H7 (cell line): ENCODE results near the gene SPHK1. TPM values are rescaled to one million over a fixed set of nuclear protein-coding genes. Genes with fewer than 3 reads are reported as not detected.

ENCODE experiments used
- DNase-seq: peaks from one replicate; pipeline ENCODE4 v3.0.0; 2012
- H3K27me3 ChIP-seq: 2 replicates; pipeline ENCODE4 v1.6.0; 2011; ENCODE audit warnings: mild to moderate bottlenecking, low read length; ENCODE audit not compliant: control insufficient read depth, insufficient read depth
- H3K36me3 ChIP-seq: replicated peaks from 2 replicates; pipeline ENCODE4 v1.5.1; 2011; ENCODE audit warnings: low read length; ENCODE audit not compliant: control insufficient read depth, insufficient read depth
- H3K4me3 ChIP-seq: 2 replicates; pipeline ENCODE4 v1.5.1; 2011; ENCODE audit warnings: low read depth, mild to moderate bottlenecking, control low read depth, low read length, moderate library complexity; ENCODE audit not compliant: insufficient read depth
- total RNA-seq: library from RNA; depleted of rRNA; stranded (reverse); fragments of >200 nt; shearing (Covaris generic); gene quantifications from 2 replicates; pipeline ENCODE4 v1.2.3, GENCODE V29; 2014

Gene SPHK1
- total RNA-seq, 1 experiment from 2014 or later: 1.9 TPM

DNA sequence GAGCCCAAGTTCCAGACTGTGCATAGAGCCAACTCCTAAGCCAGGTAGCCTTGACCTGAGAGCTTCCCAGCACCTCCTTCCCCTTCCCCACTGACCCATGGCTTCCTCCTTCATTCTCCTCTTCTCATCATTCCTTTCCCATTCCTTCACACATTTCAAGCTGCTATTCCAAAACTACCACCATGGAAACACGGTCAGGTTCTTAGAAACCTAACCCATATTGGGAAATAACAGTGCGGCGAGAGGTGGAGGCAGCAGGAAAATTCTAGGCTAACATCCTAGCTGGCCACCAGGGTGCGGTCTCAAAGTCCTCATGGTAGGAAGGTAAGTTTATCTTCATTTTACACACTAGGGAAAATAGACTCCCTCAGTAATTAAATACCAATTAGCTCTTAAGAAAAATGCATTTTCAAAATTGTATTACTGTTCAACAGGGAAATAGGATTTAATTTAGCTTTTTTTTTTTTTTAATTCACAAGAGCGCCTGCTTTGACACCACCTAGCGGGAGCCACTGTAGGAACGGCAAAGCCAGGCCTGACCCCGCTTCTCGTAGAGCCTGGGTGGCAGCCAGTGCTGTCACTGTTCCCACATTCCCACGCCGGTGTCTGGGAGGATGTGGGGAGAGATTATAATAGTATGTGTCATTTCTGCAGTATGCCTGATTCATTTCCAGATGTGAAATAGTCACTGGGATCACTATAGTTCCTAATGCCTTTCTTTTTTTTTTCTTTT lies 14.0 kb upstream of the SPHK1 start:
- H3K4me3 ChIP-seq: no peak overlapping the region
- H3K36me3 ChIP-seq: no peaks in the 10 kb centered on the region
- peak; percentile 66 for DNase-seq
- H3K27me3 ChIP-seq: no peaks in the 10 kb centered on the region

DNA sequence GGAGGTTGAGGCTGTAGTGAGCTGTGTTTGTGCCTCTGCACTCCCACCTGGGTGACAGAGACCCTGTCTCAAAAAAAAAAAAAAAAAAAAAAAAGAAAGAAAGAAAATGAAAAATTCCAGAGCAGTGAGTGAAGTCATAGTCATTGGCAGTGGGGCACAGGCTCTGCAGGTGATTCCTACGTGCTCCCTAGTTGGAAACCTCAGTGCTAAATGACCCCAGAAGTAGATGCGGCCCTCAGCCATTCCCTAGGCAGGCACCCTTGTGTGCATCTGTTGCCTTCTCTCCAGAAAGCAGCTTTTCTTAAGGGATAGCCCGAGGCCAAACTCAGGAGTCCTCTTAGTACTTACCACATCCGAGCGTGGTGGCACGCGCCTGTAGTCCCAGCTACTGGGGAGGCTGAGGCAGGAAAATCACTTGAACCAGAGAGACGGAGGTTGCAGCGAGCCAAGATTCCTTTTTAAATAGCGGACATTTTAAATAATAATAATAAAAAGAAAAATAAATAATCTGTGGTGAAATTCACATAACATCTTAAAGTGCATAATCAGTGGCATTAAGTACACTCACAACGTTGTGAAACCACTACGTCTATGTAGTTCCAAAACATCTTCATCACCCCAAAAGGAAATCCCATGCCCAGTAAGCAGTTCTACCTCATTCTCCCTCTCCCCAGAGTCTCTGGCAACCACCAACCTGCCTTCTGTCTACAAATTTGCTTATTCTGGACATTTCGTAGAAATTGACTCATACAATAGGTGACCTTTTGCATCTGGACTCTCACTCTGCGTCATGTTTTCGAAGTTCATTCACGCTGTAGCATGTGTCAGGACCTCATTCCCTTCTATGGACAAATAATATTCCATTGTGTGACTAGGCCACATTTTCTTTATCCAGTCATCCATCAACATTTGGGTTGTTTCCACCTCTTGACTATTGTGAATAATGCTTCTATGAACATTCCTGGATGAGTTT lies 12.5 kb upstream of the SPHK1 start:
- no peaks in the 10 kb centered on the region for H3K27me3 ChIP-seq
- no peak for DNase-seq
- H3K36me3 ChIP-seq: no peaks in the 10 kb centered on the region
- no peak overlapping the region for H3K4me3 ChIP-seq

DNA sequence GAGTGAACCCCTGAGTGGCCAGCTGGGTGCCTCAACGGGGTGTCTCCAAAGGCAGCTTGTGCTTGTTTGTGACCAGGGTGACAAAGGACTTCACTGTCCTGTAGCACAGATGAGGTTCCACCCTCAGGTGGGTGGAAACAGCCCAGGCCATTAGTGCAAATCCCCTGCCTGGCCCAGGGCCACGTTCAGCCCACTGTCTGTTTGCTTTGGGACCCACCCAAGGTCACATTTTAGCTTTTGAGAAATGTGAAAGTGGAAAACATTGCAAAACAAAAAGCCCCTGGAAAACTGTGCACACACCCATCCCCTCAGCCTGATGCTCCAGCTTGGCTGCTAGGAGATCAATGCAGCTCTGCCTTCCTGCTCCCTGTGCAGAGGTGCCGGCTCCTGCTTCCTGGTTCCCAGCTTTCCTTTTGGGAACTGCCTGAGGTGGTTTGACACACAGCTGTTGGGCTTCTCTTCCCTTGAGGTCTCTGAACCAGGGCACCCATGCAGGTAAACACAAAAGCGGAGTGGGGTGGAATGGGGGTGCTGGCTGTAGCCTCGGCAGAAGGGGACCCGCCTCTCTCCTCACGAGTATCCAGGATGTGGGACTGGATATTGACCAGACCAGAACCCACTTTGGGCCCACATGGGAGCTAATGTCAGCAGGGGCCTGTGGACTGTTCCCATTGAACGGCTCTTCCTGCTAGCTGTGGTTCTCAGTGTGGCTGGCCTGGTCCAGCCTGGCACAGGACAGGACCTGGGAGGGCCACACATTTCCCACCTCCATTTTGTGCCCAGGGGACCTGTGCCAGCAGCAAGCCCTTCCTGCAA lies 7.9 kb upstream of the SPHK1 start:
- no peaks in the 10 kb centered on the region for H3K36me3 ChIP-seq
- DNase-seq: no peak
- no peaks in the 10 kb centered on the region for H3K27me3 ChIP-seq
- H3K4me3 ChIP-seq: no peak overlapping the region

DNA sequence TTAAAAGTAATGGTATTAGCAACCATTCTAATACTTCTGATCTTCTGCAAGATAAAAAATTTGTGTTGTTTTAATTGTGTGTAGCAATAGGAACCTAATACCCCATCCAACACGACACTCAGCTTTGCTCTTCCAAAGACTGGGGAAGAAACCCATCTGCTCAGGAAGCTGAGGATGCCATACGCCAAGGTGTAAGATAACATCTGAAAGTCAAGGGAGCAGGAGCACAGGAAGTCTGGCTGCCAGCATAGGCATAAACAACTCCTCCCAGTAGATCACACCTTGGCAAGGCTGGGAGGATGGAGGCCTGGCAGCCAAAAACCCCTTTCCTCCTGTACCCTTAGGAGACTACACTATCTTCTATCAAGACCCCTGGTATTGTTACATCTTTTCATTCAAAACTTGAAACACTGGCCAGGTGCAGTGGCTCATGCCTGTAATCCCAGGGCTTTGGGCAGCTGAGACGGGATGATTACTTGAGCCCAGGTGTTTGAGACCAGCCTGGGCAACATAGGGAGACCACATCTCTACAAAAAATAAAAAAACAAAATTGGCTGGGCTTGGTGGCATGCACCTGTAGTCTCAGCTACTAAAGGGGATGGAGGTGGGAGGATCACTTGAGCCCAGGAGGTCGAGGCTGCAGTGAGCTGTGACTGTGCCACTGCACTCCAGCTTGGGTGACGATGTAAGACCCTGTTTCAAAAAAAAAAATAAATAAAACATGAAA lies 5.7 kb upstream of the SPHK1 start:
- Histone ChIP-seq H3K4me3 (no peak overlapping the region), H3K36me3 (no peaks in the 10 kb centered on the region), H3K27me3 (peaks cover 15% of the 10 kb centered on the region)
- peak; percentile 15 for DNase-seq

DNA sequence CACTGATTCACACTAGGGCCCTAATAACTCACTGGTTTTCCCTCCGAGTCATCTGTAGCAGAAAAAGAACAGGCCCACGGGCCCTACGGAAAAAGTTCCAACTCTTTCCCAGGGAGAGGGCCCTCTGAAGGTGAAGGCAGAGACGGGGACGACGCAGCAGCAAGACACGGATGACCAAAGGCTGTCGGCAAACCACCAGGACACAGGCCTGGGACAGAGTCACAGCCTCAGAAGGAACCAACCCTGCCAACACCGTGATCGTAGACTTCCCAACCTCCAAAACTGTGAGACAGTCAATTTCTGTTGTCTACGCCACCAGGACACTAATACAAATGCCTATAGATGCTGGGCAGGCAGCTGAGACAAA lies 5.2 kb upstream of the SPHK1 start:
- DNase-seq: no peak
- peaks cover 20% of the 10 kb centered on the region for H3K27me3 ChIP-seq
- no peak overlapping the region for H3K4me3 ChIP-seq
- H3K36me3 ChIP-seq: no peaks in the 10 kb centered on the region

DNA sequence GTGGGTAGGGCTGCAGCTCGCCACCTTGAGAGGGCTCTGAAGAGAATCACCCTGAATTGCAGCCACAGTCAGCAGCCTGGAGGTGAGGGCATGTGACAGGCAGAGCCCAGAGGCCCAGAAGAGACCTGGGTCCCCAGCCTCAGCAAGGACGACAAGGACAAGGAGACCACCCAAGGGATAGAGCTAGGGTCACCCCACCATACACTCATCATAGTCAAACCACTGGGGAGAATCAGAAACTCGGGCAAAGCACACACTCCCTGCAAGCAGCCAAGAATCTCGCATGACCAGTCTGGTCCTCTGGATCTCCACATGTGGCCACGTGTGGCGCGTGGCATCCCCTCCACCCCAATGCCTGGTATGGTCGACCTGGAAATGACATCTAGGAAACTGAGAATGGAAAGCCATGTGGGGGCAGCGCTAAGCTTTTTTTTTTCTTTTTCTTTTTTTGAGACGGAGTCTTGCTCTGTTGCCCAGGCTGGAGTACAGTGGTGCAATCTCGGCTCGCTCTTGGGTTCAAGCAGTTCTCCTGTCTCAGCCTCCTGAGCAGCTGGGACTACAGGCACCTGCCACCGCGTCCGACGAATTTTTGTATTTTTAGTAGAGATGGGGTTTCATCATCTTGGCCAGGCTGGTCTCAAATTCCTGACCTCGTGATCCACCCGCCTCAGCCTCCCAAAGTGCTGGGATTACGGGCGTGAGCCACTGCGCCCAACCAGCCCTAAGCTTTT lies 4.6 kb upstream of the SPHK1 start:
- Histone ChIP-seq H3K27me3 (peaks cover 25% of the 10 kb centered on the region), H3K4me3 (no peak overlapping the region), H3K36me3 (no peaks in the 10 kb centered on the region)
- DNase-seq: peak; percentile 20

DNA sequence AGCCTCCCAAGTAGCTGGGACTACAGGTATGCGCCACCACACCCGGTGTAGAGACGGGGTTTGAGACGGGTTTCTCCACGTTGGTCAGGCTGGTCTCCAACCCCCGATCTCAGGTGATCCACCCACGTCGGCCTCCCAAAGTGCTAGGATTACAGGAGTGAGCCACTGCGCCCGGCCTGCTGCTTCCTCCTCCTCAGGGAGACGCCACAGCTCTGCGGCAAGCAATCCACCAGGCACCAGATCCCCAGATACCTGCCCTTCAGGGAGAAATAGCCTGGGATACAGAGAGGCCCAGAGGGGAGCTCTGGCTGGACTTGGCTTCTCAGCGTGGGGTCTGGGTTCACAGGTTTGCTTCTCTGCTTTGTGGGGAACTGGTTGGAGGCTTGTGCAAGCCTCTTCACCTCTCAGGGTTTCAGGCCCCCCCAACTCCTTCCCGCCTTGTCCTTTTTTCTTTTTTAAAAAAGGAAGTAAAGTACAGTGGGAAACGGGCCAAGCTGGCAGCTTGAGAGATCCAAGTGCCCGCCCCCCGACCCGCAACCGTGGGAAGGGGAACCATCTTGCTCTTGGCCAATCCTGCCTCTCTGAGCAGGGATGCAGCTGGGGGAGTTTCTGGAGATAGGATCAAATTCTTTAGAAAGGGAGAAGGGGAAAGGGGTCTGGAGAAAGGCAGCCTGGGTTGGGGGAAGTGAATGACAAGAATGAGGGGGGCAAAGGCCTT lies 2.6 kb upstream of the SPHK1 start:
- peak; percentile 64 for DNase-seq
- Histone ChIP-seq H3K27me3 (peaks cover 40% of the 10 kb centered on the region), H3K36me3 (no peaks in the 10 kb centered on the region), H3K4me3 (peak overlapping the region; percentile 63)

DNA sequence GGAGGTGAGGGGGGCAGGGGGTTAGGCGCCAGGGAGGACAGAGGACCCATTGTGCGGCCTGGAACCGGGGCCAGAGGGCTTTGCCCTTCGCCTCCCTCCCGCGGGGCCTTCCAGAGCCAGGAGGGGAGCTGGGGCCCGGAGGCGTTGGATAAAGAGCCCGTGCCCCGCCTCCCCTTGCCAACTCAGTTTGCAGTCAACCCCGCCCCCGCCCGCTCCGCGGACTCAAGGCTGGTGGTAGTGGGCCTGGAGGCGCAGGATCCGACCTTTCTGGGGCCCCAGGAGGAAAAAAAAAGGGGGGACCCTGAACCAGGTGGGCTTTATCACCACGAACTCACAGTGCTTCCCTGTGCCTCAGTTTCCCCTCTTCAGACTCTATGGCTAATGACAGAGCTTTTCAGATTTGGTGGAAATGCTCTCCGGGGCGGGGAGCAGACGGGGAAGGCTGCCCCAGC lies 2.0 kb upstream of the SPHK1 start:
- peak; percentile 93 for DNase-seq
- Histone ChIP-seq H3K4me3 (peak overlapping the region; percentile 63), H3K27me3 (peaks cover 40% of the 10 kb centered on the region), H3K36me3 (no peaks in the 10 kb centered on the region)

DNA sequence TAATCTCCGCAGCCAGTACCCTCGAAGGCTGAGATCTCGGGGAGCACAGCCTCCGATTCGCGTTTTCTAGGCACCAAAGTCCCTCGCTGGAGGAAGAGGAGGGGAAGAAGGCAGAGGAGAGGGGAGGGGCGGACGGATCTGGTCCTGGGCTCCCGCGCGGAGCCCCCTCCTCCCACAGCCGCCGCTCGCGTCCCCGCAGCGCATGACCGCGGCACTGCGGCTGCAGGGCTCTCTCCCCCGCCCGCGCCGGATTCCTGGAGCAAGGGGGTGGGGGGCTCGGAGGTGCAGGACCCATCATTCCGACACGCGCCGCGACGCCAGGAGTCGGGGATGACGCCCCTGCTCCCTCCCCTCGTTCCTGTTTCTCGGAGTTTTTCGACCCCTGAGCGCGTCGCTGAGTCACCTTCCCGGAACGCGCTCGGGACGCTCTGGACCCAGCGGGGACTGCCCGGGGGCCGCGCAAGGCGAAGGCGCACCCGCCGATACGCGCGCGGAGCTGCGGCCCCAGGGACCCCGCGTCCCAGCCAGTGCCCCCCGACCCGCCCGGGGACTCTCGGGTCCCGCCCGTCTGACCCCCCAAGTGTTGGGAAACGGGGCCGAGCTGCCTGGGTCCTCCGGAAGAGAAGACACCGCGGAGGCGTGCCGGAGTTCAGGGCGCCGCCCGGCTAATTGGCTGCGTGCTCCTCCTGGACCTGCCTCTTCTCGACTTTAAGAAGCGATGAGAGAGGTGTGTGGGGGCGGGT lies 1.4 kb upstream of the SPHK1 start:
- peaks cover 40% of the 10 kb centered on the region for H3K27me3 ChIP-seq
- peak; percentile 94 for DNase-seq
- H3K4me3 ChIP-seq: peak overlapping the region; percentile 63
- H3K36me3 ChIP-seq: no peaks in the 10 kb centered on the region

DNA sequence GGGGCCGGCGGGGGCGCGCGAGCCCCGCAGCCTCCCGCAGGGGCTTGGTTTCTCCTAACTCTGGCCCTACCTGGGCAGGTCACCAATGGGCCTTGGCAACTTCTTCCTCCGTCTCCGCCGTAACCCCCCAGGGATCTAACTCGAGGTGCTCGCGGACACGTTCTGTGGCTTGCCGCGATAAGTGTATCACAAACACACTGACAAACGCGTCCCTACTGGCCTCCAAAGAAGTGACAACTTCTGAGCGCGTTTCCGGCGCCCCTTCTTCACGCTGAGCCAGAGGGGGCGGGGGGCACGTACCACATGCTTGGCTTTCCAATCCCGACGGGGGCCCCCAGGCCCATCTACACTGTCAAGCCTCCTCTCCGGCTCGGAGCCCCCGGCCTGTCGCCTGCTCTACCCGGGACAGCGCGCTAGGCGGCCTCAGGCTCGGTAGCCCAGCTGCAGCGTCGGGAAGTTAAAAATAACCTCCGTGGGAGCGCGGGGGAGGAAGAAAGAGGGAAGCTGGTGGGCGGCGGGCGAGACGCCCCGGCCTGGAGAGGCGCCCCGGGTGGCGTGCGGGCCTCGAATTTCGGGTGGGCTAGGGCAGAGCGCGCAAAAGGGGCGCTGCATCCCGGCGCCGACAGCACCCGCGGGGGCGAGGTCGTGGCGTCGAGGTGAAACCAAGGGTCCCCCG lies 725 bp upstream of the SPHK1 start:
- Histone ChIP-seq H3K27me3 (peaks cover 40% of the 10 kb centered on the region), H3K4me3 (peak overlapping the region; percentile 63), H3K36me3 (no peaks in the 10 kb centered on the region; the same call in 1 of the 2 replicates)
- peak; percentile 91 for DNase-seq

DNA sequence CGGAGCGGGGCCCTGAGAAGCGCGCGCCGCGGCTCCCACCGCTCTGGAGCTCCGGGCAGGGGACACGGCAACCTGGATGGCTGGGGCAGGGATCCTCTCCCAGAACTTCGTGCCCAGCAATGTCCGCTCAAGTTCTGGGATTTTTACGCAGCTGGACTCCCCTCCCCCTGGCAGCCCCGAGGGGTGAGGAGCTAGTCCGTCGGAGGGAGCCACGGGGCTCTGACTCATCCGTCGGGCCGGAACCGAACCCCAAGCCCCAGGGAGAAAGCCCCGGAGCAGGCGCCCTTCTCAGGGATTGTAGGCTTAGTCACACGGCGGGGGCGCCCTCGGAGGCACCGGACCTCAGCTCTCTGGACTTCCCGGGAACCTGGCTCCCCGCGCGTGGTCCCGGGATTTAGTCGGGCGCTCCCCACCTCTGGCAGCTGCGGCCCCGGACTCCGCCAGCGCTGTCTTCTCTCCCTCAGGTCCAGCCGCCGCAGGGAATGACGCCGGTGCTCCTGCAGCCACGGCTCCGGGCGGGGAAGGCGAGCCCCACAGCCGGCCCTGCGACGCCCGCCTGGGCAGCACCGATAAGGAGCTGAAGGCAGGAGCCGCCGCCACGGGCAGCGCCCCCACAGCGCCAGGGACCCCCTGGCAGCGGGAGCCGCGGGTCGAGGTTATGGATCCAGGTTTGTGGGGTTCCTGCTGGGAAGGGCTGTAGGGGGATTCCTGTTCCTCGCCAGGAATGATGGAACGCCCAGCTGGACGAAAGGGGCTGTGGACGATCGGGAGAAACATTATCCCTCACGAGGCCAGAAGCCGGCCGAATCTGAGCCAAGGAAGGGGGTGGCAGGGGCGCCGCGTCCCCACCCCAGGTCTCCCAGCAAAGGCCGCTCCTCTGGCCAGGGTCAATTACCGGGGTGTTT lies 830 bp downstream of the SPHK1 start:
- peak; percentile 84 for DNase-seq
- H3K27me3 ChIP-seq: peaks cover 40% of the 10 kb centered on the region

More for the DNA sequence above, 830 bp downstream of the SPHK1 start:
- Histone ChIP-seq H3K4me3 (peak overlapping the region; percentile 63), H3K36me3 (no peaks in the 10 kb centered on the region; the same call in 1 of the 2 replicates)
